GM19023 (cell line): Measurements from ENCODE around the gene AKAP13.
A peak's percentile ranks its signal among the peaks of the same experiment; 100 is the strongest.

Source experiments
- ATAC-seq: cut with Tn5 transposase; IDR thresholded peaks from one replicate; pipeline ENCODE4 v1.9.1; 2021; ENCODE audit warnings: mild to moderate bottlenecking, moderate library complexity; ENCODE audit not compliant: unreplicated experiment

Gene AKAP13

GRCh38 chr15:85616549-85617110, 236.2 kb downstream of the AKAP13 start:
- ATAC-seq: no peak

DNA sequence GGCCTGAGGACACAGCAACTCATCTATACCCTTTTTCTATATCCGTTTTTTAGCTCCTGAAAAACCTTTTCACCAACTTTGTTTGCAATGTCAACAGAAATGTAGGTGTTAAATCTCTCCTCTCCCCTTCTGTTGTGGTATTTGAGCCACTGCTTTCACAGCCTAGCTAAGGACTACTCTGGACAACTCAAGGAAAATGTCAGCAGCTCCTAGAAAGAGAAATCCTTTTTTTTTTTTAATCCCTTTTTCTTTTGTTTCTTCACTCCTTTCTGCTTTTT, 237.8 kb downstream of the AKAP13 start:
- no peak for ATAC-seq

- peak; percentile 66 for ATAC-seq
Measured at GRCh38 chr15:85618956-85619491, 238.6 kb downstream of the AKAP13 start.

GRCh38 chr15:85619992-85620689, 239.7 kb downstream of the AKAP13 start:
- ATAC-seq: no peak

- ATAC-seq: no peak
Measured at GRCh38 chr15:85620690-85621049, 240.3 kb downstream of the AKAP13 start.

- ATAC-seq: no peak
Measured at GRCh38 chr15:85621094-85621493, 240.7 kb downstream of the AKAP13 start.

DNA sequence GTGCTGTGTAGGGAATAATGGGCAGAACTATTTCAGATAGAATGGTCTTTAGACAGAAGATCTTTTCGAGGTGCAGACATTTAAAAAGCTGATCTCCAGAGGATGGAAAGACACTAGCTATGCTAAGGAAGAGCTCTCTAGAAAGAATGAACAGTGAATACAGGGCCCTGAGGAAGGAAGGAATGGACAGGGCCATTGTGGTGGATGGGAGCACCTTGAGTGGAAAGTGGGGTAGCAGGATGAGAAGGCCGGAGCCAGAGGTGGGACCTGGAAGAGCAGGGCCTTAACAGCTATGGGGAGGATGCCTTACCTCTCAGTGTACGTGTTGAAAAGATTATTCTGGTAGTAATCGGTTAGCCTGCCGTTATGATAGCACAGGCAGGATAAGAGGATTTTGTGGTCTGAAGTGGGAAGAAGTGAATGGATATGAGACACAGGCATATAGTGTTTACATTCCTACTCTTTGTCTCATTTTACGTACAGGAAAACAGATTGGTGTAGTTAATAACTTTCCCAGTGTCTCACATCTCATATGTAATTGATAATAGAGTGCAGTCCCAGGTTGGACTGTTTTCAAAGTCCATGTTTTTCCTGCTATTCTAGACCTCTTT, 241.9 kb downstream of the AKAP13 start:
- ATAC-seq: no peak

DNA sequence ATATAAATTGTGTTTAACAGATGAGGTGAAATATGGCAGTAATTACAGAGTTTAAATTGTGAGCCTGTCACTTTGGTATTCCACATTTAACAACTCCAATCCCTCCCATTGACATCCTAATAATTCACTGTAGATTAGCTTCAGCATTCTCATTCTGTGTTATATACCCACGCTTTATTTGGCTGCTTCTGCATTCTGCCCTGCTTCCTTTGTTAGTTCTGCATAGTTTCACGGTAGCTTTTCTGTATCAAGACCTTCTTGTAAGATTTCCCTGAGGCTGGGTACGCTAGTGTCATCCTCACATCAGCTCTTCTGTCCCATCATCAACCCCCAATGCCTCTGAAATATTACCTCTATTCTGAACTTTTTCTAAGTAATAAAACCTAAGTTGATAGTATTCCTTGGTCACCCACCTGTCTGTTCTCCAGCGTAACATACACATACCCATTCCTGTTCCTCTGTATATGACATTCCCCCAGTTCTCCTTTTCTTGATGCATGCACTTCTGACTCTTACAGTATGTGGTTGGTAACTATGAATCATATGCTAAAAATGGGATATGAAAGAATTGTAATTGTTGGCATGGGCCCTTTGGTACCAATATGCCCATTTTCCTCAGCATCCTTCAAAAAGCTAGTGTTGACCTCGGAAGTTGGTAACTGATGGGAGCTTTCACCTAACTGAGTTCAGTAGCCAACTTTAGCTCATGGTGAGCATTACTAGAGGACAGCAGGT, 243.1 kb downstream of the AKAP13 start:
- ATAC-seq: no peak

- no peak for ATAC-seq
Measured at GRCh38 chr15:85624291-85624801, 243.9 kb downstream of the AKAP13 start.

GRCh38 chr15:85625166-85625830, 244.9 kb downstream of the AKAP13 start:
- peak; percentile 30 for ATAC-seq

DNA sequence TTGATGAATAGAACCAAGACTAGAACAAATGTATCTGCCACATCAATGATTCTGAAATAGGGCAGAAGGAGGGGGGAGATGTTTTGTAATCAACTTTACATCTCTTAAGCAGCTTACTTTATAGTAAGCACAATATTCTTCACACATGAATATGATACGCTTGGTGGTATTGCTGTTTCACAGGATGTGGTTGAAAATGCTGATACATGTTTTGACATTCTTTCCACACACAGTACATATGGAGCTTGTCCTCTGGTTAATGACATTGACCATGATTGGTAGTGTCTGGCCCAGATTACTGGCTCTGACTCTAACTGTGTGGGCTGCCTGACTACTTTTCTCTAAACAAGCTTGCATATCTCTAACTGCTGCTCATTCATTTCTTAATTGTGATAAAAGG, 245.5 kb downstream of the AKAP13 start:
- ATAC-seq: peak; percentile 73

DNA sequence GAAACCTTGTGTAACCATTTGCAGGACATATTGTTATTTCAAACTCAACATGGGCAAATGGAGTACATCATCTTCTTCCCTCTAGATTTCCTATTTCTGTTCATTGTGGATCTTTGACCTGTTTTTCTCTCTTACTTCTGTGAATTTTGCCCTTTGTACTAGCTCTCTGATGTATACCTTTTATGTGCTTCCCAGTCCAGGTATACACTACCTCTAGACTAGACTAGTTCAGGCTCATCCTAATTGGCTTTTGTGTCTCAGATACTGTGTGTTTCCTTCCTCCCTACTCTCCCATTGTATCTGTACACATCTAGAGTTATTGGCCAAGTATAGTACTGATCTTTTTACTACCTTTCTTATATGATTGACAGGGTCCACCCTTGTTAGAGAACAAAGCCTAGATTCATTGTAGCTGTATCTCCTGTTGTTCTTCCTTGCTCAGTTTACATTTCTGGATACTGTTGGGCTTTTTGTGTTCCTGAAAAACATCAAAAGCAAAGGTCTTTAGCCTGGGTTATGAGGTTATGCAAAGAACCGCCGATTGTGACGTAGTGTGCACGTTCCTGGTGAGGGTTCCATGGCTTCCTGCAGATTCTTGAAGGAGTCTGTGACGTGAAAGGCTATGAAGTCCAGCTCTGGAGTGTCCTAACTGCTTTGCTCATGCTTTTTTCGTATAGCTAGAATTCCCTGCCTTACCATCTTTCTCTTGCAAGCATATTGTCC, 247.0 kb downstream of the AKAP13 start:
- no peak for ATAC-seq

GRCh38 chr15:85630311-85630710, 249.9 kb downstream of the AKAP13 start:
- no peak for ATAC-seq

DNA sequence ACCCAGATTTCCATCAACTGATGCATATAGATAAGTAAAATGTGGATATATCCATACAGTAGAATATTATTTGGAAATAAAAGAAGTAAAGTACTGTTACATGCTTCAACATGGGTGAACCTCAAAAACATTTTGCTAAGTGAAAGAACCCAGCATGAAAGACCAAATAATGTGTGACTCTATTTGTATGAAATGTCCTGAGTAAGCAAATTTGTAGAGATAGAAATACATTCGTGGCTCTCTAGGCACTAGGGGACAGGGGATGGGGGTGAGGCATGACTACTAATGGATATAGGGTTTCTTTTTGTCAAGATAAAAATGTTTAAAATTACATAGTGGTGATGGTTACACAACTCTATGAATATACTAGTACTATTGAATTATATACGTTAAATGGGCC, 250.6 kb downstream of the AKAP13 start:
- no peak for ATAC-seq

GRCh38 chr15:85632014-85632413, 251.6 kb downstream of the AKAP13 start:
- no peak for ATAC-seq

DNA sequence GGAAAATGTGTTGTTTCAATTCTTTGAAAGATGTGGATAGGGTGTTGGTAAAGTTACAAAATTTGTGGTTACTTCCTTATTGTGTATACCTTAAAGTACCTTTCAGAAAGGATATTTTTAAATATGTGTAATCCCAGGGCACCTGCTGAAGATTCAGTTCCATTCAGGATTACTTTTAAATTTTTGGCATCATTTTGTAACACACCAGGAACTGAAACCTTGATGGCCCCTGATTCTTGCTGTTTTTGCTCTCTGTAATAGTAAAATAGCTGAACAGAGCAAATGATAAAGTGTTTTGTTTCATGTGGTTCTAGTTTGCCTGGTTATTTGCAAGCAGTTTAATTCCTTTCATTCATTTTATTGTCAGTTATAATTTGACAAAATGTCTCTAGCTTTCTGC, 253.5 kb downstream of the AKAP13 start:
- ATAC-seq: no peak

DNA sequence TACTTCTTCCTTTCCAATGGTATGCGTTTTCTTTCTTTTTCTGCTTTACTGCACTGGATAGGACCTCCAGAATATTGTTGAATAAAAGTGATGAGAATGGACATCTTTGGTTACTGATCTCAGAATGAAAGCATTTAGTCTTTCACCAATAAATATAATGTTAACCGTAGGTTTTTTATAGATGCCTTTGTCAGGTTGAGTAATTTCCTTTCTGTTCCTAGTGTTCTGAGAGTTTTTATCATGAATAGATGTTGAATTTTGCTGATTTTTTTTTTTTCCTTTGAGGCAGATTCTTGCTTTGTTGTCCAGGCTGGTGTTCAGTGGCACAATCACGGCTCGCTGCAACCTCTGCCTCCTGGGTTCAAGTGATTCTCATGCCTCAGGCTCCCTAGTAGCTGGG, 255.9 kb downstream of the AKAP13 start:
- ATAC-seq: no peak

DNA sequence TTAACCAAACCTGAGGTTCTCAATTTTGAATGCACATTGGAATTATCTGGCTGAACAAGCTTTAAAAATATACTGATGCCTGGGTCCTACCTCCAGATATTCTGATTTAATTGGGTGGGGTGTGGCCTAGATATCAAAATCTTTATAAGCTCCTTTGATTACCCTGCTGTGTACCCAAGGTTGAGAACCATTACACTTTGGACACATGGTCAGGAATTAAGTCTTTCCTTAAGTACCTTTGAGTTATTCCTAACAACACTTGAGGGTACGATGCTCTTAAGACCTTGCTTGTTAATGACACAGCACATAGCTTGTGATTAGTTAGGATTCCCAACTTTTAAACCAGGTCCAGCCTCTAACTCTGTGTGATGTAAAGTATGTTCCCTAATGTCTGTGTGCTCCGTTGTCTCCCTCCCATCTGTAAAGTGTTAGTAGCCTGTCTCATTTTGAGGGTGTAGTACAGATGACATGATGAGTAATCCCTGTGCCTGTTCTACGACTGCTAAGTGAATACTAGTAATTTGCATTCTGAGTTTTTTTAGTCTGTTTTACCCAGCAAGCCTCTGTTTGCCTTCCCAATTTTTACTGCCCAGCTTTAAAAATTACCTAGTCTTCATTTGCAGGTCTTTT, 259.5 kb downstream of the AKAP13 start:
- ATAC-seq: peak; percentile 66

GRCh38 chr15:85642065-85642692, 261.8 kb downstream of the AKAP13 start:
- ATAC-seq: no peak

- no peak for ATAC-seq
Measured at GRCh38 chr15:85642693-85643066, 262.3 kb downstream of the AKAP13 start.
